SK-N-SH (cell line): Measurements from ENCODE around the gene MYO18A. TPM values are rescaled to one million over a fixed set of nuclear protein-coding genes. Genes with fewer than 3 reads are reported as not detected.

Experiments used
- CTCF ChIA-PET: fragments of 300-600, 350-600 bp; formaldehyde crosslinking; extraction: SDS; loops from one replicate; lab custom pipeline; 2021; lab: Yijun Ruan, JAX
- POLR2A ChIA-PET: fragments of 350-600 bp; sonication (Branson Sonifier 250); formaldehyde crosslinking; extraction: SDS; loops from one replicate; lab custom pipeline; 2020; ENCODE audit warnings: antibody characterized with exemption, inconsistent platforms; lab: Yijun Ruan, JAX
- DNase-seq: peaks from one replicate; pipeline ENCODE4 v3.0.0; 2012
- H2AFZ ChIP-seq: fragments of 200-600 bp; sonication (generic); 2 replicates; pipeline ENCODE4 v1.8.1; 2016; ENCODE audit warnings: antibody characterized with exemption, mild to moderate bottlenecking, low read depth
- H3F3A ChIP-seq: fragments of 200-600 bp; sonication (generic); replicated peaks from 2 replicates; pipeline ENCODE3; 2016; ENCODE audit warnings: antibody characterized with exemption, mild to moderate bottlenecking; ENCODE audit not compliant: insufficient read depth
- H3K27ac ChIP-seq, 2 experiments: fragments of 200-500 bp in 1 of 2; fragments of 200-600 bp in 1 of 2; sonication (Bioruptor generic) in 1 of 2; sonication (generic), shearing (Covaris generic) in 1 of 2; 2 replicates each; pipeline versions ENCODE4 v1.5.1 to v1.6.1; 2014 to 2016; ENCODE audit warnings: low read depth in 2 of 2, inconsistent platforms in 1 of 2, low read length in 1 of 2, mild to moderate bottlenecking in 1 of 2, mixed read lengths in 1 of 2
- H3K27me3 ChIP-seq: fragments of 200-600 bp; sonication (generic), shearing (Covaris generic); 2 replicates; pipeline ENCODE4 v1.6.1; 2016; ENCODE audit warnings: mixed run types; ENCODE audit not compliant: insufficient read depth
- H3K36me3 ChIP-seq, 2 experiments: fragments of 200-500 bp in 1 of 2; fragments of 200-600 bp in 1 of 2; sonication (Bioruptor generic) in 1 of 2; sonication (generic) in 1 of 2; replicated peaks in 1 of 2; 2 replicates each; pipeline versions ENCODE3 to v1.5.1; 2014 to 2016; ENCODE audit warnings: low read length in 1 of 2, mild to moderate bottlenecking in 1 of 2; ENCODE audit not compliant: insufficient read depth in 2 of 2, control insufficient read depth in 1 of 2
- H3K4me1 ChIP-seq, 2 experiments: fragments of 200-500 bp in 1 of 2; fragments of 200-600 bp in 1 of 2; sonication (Bioruptor generic) in 1 of 2; sonication (generic), shearing (Covaris generic) in 1 of 2; 2 replicates each; pipeline versions ENCODE4 v1.5.1 to v1.6.1; 2014 to 2016; ENCODE audit warnings: low read depth in 1 of 2, low read length in 1 of 2, mixed run types in 1 of 2; ENCODE audit not compliant: insufficient read depth in 2 of 2, control insufficient read depth in 1 of 2
- H3K4me2 ChIP-seq: fragments of 200-600 bp; sonication (generic), shearing (Covaris generic); 2 replicates; pipeline ENCODE4 v1.6.1; 2017; ENCODE audit warnings: mixed run types
- H3K4me3 ChIP-seq, 2 experiments: fragments of 200-500 bp in 1 of 2; fragments of 200-600 bp in 1 of 2; sonication (Bioruptor generic) in 1 of 2; sonication (generic), shearing (Covaris generic) in 1 of 2; 2 replicates each; pipeline versions ENCODE4 v1.5.1 to v1.8.1; 2014 to 2016; ENCODE audit warnings: low read depth in 2 of 2, inconsistent platforms in 1 of 2, low read length in 1 of 2, mild to moderate bottlenecking in 1 of 2, mixed read lengths in 1 of 2, moderate library complexity in 1 of 2
- H3K79me2 ChIP-seq: fragments of 200-600 bp; sonication (generic); 2 replicates; pipeline ENCODE4 v1.8.1; 2017; ENCODE audit warnings: mild to moderate bottlenecking; ENCODE audit not compliant: insufficient read depth
- H3K9ac ChIP-seq: fragments of 200-600 bp; sonication (generic); 2 replicates; pipeline ENCODE4 v1.6.1; 2017; ENCODE audit warnings: mixed run types
- H3K9me2 ChIP-seq: fragments of 200-600 bp; sonication (generic); 2 replicates; pipeline ENCODE4 v1.6.1; 2017; ENCODE audit warnings: mixed run types
- H3K9me3 ChIP-seq: fragments of 200-600 bp; sonication (generic); 2 replicates; pipeline ENCODE4 v1.6.1; 2017; ENCODE audit warnings: mixed run types, mild to moderate bottlenecking, moderate library complexity
- H4K20me1 ChIP-seq: fragments of 200-600 bp; sonication (generic); 2 replicates; pipeline ENCODE4 v1.6.1; 2017; ENCODE audit warnings: mild to moderate bottlenecking, mixed run types; ENCODE audit not compliant: insufficient read depth
- CHD2 ChIP-seq: fragments of 150-350 bp; IDR thresholded peaks from 2 replicates; pipeline ENCODE4 v1.6.1; 2018; ENCODE audit warnings: low read length; ENCODE audit not compliant: partially characterized antibody
- CTCF ChIP-seq: fragments of 200-600 bp; sonication (generic); IDR thresholded peaks from 2 replicates; pipeline ENCODE4 v1.6.1; 2017; ENCODE audit warnings: antibody characterized with exemption, mild to moderate bottlenecking, moderate library complexity
- ELF1 ChIP-seq: IDR thresholded peaks from 2 replicates; pipeline ENCODE4 v1.4.0; 2012
- EZH2phosphoT487 ChIP-seq: fragments of 200-600 bp; sonication (generic); IDR thresholded peaks from 2 replicates; pipeline ENCODE4 v1.6.1; 2017; ENCODE audit warnings: low read depth, mixed run types, mild to moderate bottlenecking, antibody characterized with exemption, moderate library complexity, borderline replicate concordance
- FOXJ3 ChIP-seq: sonication (generic); formaldehyde crosslinking; IDR thresholded peaks from 2 replicates; pipeline ENCODE4 v1.5.1; 2020; ENCODE audit warnings: mild to moderate bottlenecking, missing genetic modification reagents
- MAX ChIP-seq: IDR thresholded peaks from 2 replicates; pipeline ENCODE4 v1.4.0; 2012; ENCODE audit warnings: low read depth
- NRF1 ChIP-seq: IDR thresholded peaks from 2 replicates; pipeline ENCODE4 v1.6.1; 2012; ENCODE audit warnings: low read depth, mild to moderate bottlenecking, low read length
- POLR2AphosphoS5 ChIP-seq: IDR thresholded peaks from 2 replicates; pipeline ENCODE4 v1.6.1; 2012; ENCODE audit warnings: low read depth, low read length
- REST ChIP-seq: IDR thresholded peaks from 2 replicates; pipeline ENCODE4 v1.6.1; 2012; ENCODE audit warnings: mild to moderate bottlenecking, low read depth, low read length, moderate library complexity
- SIN3A ChIP-seq: IDR thresholded peaks from 2 replicates; pipeline ENCODE4 v1.6.1; 2012; ENCODE audit warnings: low read depth, mild to moderate bottlenecking, low read length, moderate library complexity, borderline replicate concordance
- TCF12 ChIP-seq: IDR thresholded peaks from 2 replicates; pipeline ENCODE4 v1.4.0; 2012
- USF2 ChIP-seq: fragments of 150-350 bp; IDR thresholded peaks from 2 replicates; pipeline ENCODE4 v1.6.1; 2017; ENCODE audit warnings: antibody characterized with exemption, low read length, low read depth, borderline replicate concordance
- ZBTB33 ChIP-seq: IDR thresholded peaks from 2 replicates; pipeline ENCODE4 v1.4.0; 2012; ENCODE audit warnings: low read depth, borderline replicate concordance
- WGBS: methylation state at CpG from one replicate; pipeline ENCODE4 v1.1.6; 2017; ENCODE audit warnings: low lambda C conversion rate; 5-methylcytosine and 5-hydroxymethylcytosine counted together
- polyA plus RNA-seq, 3 experiments: library from polyadenylated mRNA; depleted of rRNA; stranded (reverse); fragments of >200 nt; gene quantifications; 2 replicates each; pipeline ENCODE4 v1.2.3, GENCODE V29; 2012

Gene MYO18A
- polyA plus RNA-seq, 1 of the 3 experiments (the other 2 are of a cell fraction): 6.6 TPM

- no peak for TF ChIP-seq NRF1
- TF ChIP-seq MAX: no peak
- TF ChIP-seq SIN3A: no peak
- TF ChIP-seq FOXJ3 (CRISPR knock-in tag): no peak
- TF ChIP-seq TCF12: no peak
- TF ChIP-seq POLR2AphosphoS5: no peak
- TF ChIP-seq ZBTB33: no peak
- no peak for TF ChIP-seq CTCF
- no peak for TF ChIP-seq USF2
- no peak for TF ChIP-seq REST
- no peak for TF ChIP-seq ELF1
- TF ChIP-seq EZH2phosphoT487: no peak
- no peak for TF ChIP-seq CHD2
- TF ChIP-seq, all 33 proteins: peak for 0
- Histone ChIP-seq H2AFZ (no peak overlapping the region), H3K27me3 (no peaks in the 10 kb centered on the region), H3K9me2 (no peaks in the 10 kb centered on the region), H3K4me2 (no peak overlapping the region), H4K20me1 (no peaks in the 10 kb centered on the region), H3K9me3 (no peaks in the 10 kb centered on the region), H3K79me2 (peaks cover 6% of the 10 kb centered on the region; the same call in 1 of the 2 replicates), H3K27ac (no peak overlapping the region; a peak in 1 of 4 replicates), H3K4me1 (peaks cover 25 to 39% of the 10 kb centered on the region in 2 experiments), H3K4me3 (no peak overlapping the region), H3K36me3 (no peaks in the 10 kb centered on the region), H3K9ac (no peak overlapping the region), H3F3A (no peaks in the 10 kb centered on the region)
- CTCF ChIA-PET: interaction anchor here (1.0 to 22.3 kb wide), 6 partner anchors 9 to 185 kb away, joined by 3 to 535 read pairs (median 6); no protein-coding TSS in a partner anchor
- POLR2A ChIA-PET: interaction anchor here (2.0 kb wide), 1 partner anchor 7 kb away, joined by 7 read pairs; no protein-coding TSS in a partner anchor
- WGBS: 89% methylated on average over 12 of the region's 13 CpGs
- DNase-seq: no peak
These were observed 41.8 kb downstream of the MYO18A start for GRCh38 chr17:29138184-29138955.
